HEK293 (cell line): ENCODE results near the gene RAD51AP1.
A peak's percentile ranks its signal among the peaks of the same experiment; 100 is the strongest.

Experiments
- CTCF ChIA-PET: fragments of 350-600 bp; formaldehyde crosslinking; extraction: SDS; loops from one replicate; lab custom pipeline; 2021; ENCODE audit warnings: antibody characterized with exemption; lab: Yijun Ruan, JAX
- POLR2A ChIA-PET: fragments of 300-600 bp; formaldehyde crosslinking; extraction: SDS; loops from one replicate; lab custom pipeline; 2020; ENCODE audit warnings: antibody characterized with exemption, inconsistent platforms; lab: Yijun Ruan, JAX
- H3K27ac ChIP-seq: fragments of 200-500 bp; sonication (Bioruptor generic); 2 replicates; pipeline ENCODE4 v1.5.1; 2014; ENCODE audit warnings: low read depth, low read length, control low read depth, inconsistent platforms; ENCODE audit errors: extremely low read depth
- H3K36me3 ChIP-seq, 2 experiments: fragments of 200-500 bp in 1 of 2; sonication (Bioruptor generic) in 1 of 2; 1 replicate in 1 of 2; 2 replicates in 1 of 2; pipeline ENCODE4 v1.5.1; 2014 to 2017; ENCODE audit warnings: inconsistent platforms in 2 of 2, low read length in 2 of 2; ENCODE audit not compliant: control insufficient read depth in 2 of 2, insufficient read depth in 1 of 2
- H3K4me1 ChIP-seq: fragments of 200-500 bp; sonication (Bioruptor generic); 2 replicates; pipeline ENCODE4 v1.5.1; 2014; ENCODE audit warnings: mild to moderate bottlenecking, low read length, inconsistent platforms; ENCODE audit not compliant: control insufficient read depth, insufficient read depth
- H3K4me3 ChIP-seq: 2 replicates; pipeline ENCODE4 v1.5.1; 2011; ENCODE audit warnings: low read depth, mild to moderate bottlenecking, control low read depth, low read length, moderate library complexity
- H3K9me3 ChIP-seq: fragments of 200-500 bp; sonication (Bioruptor generic); 2 replicates; pipeline ENCODE4 v1.5.1; 2014; ENCODE audit warnings: low read depth, low read length, inconsistent platforms; ENCODE audit not compliant: control insufficient read depth, insufficient read depth
- KLF7 ChIP-seq: fragments of 450-650 bp; formaldehyde crosslinking; IDR thresholded peaks from 2 replicates; pipeline ENCODE4 v1.5.1; 2016; ENCODE audit warnings: missing biosample characterization, missing genetic modification characterization, borderline replicate concordance
- SALL2 ChIP-seq: fragments of 450-650 bp; formaldehyde crosslinking; IDR thresholded peaks from 2 replicates; pipeline ENCODE4 v1.5.0; 2017; ENCODE audit warnings: missing biosample characterization, mild to moderate bottlenecking, missing genetic modification characterization, borderline replicate concordance
- ZFP3 ChIP-seq: fragments of 450-650 bp; formaldehyde crosslinking; IDR thresholded peaks from 2 replicates; pipeline ENCODE4 v1.5.1; 2016; ENCODE audit warnings: low read depth, missing biosample characterization, missing genetic modification characterization
- ZFP69B ChIP-seq: fragments of 450-650 bp; formaldehyde crosslinking; IDR thresholded peaks from 2 replicates; pipeline ENCODE4 v1.5.1; 2016; ENCODE audit warnings: missing biosample characterization, missing genetic modification characterization
- ZNF114 ChIP-seq: fragments of 450-650 bp; formaldehyde crosslinking; IDR thresholded peaks from 2 replicates; pipeline ENCODE4 v1.5.0; 2017; ENCODE audit warnings: missing biosample characterization, missing genetic modification characterization
- ZNF138 ChIP-seq: fragments of 450-650 bp; formaldehyde crosslinking; IDR thresholded peaks from 2 replicates; pipeline ENCODE4 v1.5.1; 2016; ENCODE audit warnings: missing biosample characterization, missing genetic modification characterization, borderline replicate concordance
- ZNF2 ChIP-seq: fragments of 450-650 bp; formaldehyde crosslinking; IDR thresholded peaks from 2 replicates; pipeline ENCODE4 v1.5.1; 2016; ENCODE audit warnings: missing biosample characterization, missing genetic modification characterization
- ZNF239 ChIP-seq: fragments of 450-650 bp; formaldehyde crosslinking; IDR thresholded peaks from 2 replicates; pipeline ENCODE4 v1.5.1; 2016; ENCODE audit warnings: missing biosample characterization, missing genetic modification characterization
- ZNF354C ChIP-seq: fragments of 450-650 bp; formaldehyde crosslinking; IDR thresholded peaks from 2 replicates; pipeline ENCODE4 v1.5.1; 2016; ENCODE audit warnings: missing biosample characterization, missing genetic modification characterization, low read depth, borderline replicate concordance
- ZNF394 ChIP-seq: fragments of 450-650 bp; formaldehyde crosslinking; IDR thresholded peaks from 2 replicates; pipeline ENCODE4 v1.5.1; 2016; ENCODE audit warnings: missing biosample characterization, missing genetic modification characterization, mild to moderate bottlenecking, moderate library complexity, borderline replicate concordance
- ZNF416 ChIP-seq: fragments of 450-650 bp; formaldehyde crosslinking; IDR thresholded peaks from 2 replicates; pipeline ENCODE4 v1.5.1; 2016; ENCODE audit warnings: missing biosample characterization, missing genetic modification characterization
- ZNF423 ChIP-seq: fragments of 450-650 bp; formaldehyde crosslinking; IDR thresholded peaks from 2 replicates; pipeline ENCODE4 v1.5.1; 2016; ENCODE audit warnings: missing biosample characterization, missing genetic modification characterization
- ZNF768 ChIP-seq: fragments of 450-650 bp; formaldehyde crosslinking; IDR thresholded peaks from 2 replicates; pipeline ENCODE4 v1.5.1; 2018; ENCODE audit warnings: missing biosample characterization, mild to moderate bottlenecking, missing genetic modification characterization
- ZSCAN23 ChIP-seq: fragments of 450-650 bp; formaldehyde crosslinking; IDR thresholded peaks from 2 replicates; pipeline ENCODE4 v1.5.1; 2016; ENCODE audit warnings: missing biosample characterization, missing genetic modification characterization
- TF ChIP-seq, protein P1 (sequence below): fragments of 450-650 bp; formaldehyde crosslinking; conservative IDR thresholded peaks from 2 replicates; pipeline ENCODE4 v1.5.1; 2016; ENCODE audit warnings: low read depth, missing biosample characterization, missing genetic modification characterization
- TF ChIP-seq, protein P2 (sequence below): fragments of 450-650 bp; formaldehyde crosslinking; IDR thresholded peaks from 2 replicates; pipeline ENCODE4 v1.5.1; 2017; ENCODE audit warnings: missing biosample characterization, missing genetic modification characterization
- TF ChIP-seq, protein P3 (sequence below): fragments of 450-650 bp; formaldehyde crosslinking; IDR thresholded peaks from 2 replicates; pipeline ENCODE4 v1.5.1; 2016; ENCODE audit warnings: missing biosample characterization, missing genetic modification characterization
- TF ChIP-seq, protein P4 (sequence below): fragments of 450-650 bp; formaldehyde crosslinking; IDR thresholded peaks from 2 replicates; pipeline ENCODE4 v1.5.1; 2016; ENCODE audit warnings: missing biosample characterization, missing genetic modification characterization, borderline replicate concordance

RAD51AP1 gene

DNA sequence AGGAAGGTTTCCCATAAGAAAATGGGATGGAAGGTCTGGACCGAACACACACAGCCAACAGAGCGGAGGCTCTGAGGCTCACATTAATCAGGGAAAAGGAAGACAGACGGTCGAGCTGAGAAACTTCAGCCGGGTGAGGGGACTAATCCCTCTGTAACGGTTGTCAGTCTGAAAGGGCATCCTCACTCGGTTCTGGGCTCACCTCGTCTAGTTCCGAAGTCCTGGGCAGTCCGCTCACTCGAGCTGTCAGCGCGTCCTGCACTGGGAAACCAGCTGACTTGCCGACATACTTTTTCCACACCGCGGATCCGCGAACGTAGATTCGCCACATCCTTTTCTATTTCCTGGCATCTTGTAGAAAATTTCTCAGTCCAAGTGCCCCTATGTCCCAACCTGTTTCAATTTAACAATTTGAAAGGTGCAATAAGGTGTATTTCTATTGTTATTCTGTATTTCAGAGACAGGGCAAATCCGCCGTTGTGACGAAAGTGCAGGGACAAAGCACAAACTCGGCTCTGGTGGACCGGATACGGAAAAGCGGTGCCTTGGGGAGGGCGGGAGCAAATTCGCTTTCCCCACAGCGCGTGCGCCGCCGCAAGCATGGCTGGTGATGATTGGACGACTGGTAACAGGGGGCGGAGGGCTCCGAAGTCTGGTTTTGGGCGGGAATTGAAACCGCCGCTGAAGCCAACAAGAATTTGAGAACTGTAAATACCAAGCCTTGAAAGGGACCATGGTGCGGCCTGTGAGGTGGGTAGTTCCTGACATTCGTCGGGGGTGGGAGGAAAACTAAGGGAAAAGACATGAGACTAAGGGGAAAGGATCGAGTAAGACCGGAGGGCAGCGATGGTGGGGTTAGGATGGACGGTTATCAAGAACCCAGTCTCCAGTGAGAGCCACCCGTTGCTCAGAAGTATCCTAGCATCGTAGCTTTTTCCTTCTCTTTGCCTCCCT, at the start of gene RAD51AP1 (continued):
- TF ChIP-seq, protein P1, sequence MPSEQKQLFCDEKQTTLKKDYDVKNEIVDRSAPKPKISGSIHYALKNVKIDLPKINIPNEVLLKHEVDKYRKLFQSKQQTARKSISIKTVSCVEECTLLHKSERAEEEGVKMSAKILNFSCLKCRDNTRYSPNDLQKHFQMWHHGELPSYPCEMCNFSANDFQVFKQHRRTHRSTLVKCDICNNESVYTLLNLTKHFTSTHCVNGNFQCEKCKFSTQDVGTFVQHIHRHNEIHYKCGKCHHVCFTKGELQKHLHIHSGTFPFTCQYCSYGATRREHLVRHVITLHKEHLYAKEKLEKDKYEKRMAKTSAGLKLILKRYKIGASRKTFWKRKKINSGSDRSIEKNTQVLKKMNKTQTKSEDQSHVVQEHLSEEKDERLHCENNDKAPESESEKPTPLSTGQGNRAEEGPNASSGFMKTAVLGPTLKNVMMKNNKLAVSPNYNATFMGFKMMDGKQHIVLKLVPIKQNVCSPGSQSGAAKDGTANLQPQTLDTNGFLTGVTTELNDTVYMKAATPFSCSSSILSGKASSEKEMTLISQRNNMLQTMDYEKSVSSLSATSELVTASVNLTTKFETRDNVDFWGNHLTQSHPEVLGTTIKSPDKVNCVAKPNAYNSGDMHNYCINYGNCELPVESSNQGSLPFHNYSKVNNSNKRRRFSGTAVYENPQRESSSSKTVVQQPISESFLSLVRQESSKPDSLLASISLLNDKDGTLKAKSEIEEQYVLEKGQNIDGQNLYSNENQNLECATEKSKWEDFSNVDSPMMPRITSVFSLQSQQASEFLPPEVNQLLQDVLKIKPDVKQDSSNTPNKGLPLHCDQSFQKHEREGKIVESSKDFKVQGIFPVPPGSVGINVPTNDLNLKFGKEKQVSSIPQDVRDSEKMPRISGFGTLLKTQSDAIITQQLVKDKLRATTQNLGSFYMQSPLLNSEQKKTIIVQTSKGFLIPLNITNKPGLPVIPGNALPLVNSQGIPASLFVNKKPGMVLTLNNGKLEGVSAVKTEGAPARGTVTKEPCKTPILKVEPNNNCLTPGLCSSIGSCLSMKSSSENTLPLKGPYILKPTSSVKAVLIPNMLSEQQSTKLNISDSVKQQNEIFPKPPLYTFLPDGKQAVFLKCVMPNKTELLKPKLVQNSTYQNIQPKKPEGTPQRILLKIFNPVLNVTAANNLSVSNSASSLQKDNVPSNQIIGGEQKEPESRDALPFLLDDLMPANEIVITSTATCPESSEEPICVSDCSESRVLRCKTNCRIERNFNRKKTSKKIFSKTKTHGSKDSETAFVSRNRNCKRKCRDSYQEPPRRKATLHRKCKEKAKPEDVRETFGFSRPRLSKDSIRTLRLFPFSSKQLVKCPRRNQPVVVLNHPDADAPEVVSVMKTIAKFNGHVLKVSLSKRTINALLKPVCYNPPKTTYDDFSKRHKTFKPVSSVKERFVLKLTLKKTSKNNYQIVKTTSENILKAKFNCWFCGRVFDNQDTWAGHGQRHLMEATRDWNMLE (tag by site-specific recombination): peak; percentile 95
- TF ChIP-seq ZNF239 (tag by site-specific recombination) (no peak), ZNF423 (tag by site-specific recombination) (no peak), ZNF394 (peak; percentile 71), ZNF138 (no peak), ZNF354C (tag by site-specific recombination) (no peak), ZFP69B (peak; percentile 62; the same call in 1 of the 2 replicates)
- TF ChIP-seq, protein P2, sequence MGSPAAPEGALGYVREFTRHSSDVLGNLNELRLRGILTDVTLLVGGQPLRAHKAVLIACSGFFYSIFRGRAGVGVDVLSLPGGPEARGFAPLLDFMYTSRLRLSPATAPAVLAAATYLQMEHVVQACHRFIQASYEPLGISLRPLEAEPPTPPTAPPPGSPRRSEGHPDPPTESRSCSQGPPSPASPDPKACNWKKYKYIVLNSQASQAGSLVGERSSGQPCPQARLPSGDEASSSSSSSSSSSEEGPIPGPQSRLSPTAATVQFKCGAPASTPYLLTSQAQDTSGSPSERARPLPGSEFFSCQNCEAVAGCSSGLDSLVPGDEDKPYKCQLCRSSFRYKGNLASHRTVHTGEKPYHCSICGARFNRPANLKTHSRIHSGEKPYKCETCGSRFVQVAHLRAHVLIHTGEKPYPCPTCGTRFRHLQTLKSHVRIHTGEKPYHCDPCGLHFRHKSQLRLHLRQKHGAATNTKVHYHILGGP (tag by site-specific recombination): no peak

DNA sequence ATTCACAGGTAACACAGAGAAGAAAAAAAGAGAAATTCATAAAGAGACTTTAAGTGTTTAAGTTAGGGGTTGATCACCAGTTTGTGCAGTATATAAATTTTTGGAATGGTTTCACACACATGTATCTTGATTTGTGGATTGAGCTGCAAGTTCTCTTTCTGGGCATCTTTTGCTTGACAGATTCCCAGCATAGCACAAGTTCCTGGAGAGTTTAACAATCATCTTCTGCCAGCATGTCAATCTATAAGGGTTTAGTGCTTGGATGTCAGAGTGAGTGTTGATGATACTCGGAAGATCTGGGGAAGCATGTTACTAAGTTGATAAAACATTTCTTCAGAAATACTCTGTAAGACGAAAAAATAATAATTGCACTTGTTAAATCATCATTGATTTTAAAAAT, 49.1 kb upstream of the RAD51AP1 start:
- POLR2A ChIA-PET: no interaction called here
- CTCF ChIA-PET: no interaction called here
- Histone ChIP-seq H3K4me1 (no peaks in the 10 kb centered on the region), H3K9me3 (no peaks in the 10 kb centered on the region), H3K27ac (no peak overlapping the region), H3K36me3 (peaks cover 7 to 37% of the 10 kb centered on the region in 2 experiments; a peak in 2 of 3 replicates), H3K4me3 (no peak overlapping the region)
- no peak for TF ChIP-seq ZNF2
- TF ChIP-seq, protein P3, sequence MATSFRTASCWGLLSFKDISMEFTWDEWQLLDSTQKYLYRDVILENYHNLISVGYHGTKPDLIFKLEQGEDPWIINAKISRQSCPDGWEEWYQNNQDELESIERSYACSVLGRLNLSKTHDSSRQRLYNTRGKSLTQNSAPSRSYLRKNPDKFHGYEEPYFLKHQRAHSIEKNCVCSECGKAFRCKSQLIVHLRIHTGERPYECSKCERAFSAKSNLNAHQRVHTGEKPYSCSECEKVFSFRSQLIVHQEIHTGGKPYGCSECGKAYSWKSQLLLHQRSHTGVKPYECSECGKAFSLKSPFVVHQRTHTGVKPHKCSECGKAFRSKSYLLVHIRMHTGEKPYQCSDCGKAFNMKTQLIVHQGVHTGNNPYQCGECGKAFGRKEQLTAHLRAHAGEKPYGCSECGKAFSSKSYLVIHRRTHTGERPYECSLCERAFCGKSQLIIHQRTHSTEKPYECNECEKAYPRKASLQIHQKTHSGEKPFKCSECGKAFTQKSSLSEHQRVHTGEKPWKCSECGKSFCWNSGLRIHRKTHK (tag by site-specific recombination): no peak
- no peak for TF ChIP-seq KLF7 (tag by site-specific recombination)
- TF ChIP-seq ZNF416 (tag by site-specific recombination): no peak

DNA sequence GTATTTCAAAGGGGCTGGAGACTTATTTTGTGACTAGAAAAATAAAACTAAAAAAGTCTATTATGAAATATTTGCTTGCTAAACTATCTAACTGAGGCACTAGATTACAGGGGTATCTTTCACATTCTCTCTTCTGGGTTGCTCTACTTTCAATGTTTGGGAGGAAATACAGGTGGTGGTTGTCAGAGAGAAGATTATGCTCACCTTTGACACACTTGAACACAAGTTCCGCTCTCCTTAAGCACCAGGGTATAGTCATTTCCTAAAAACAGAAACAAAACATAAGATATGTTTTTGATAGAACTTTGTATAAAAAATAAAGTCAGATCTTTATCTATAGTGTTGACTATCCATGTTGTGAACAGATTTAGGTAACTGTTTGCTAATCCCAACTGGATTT, 47.7 kb upstream of the RAD51AP1 start:
- ChIA-PET CTCF (no interaction called here), POLR2A (no interaction called here)
- no peak overlapping the region for H3K27ac ChIP-seq
- H3K4me1 ChIP-seq: no peaks in the 10 kb centered on the region
- no peaks in the 10 kb centered on the region for H3K9me3 ChIP-seq
- H3K4me3 ChIP-seq: no peak overlapping the region
- peaks cover 13 to 48% of the 10 kb centered on the region in 2 experiments; a peak in 2 of 3 replicates for H3K36me3 ChIP-seq
- TF ChIP-seq ZNF768 (tag by site-specific recombination) (no peak), ZFP3 (no peak), ZNF416 (tag by site-specific recombination) (no peak), ZNF394 (no peak), ZNF114 (no peak), SALL2 (tag by site-specific recombination) (no peak), ZSCAN23 (no peak)
- TF ChIP-seq, protein P4, sequence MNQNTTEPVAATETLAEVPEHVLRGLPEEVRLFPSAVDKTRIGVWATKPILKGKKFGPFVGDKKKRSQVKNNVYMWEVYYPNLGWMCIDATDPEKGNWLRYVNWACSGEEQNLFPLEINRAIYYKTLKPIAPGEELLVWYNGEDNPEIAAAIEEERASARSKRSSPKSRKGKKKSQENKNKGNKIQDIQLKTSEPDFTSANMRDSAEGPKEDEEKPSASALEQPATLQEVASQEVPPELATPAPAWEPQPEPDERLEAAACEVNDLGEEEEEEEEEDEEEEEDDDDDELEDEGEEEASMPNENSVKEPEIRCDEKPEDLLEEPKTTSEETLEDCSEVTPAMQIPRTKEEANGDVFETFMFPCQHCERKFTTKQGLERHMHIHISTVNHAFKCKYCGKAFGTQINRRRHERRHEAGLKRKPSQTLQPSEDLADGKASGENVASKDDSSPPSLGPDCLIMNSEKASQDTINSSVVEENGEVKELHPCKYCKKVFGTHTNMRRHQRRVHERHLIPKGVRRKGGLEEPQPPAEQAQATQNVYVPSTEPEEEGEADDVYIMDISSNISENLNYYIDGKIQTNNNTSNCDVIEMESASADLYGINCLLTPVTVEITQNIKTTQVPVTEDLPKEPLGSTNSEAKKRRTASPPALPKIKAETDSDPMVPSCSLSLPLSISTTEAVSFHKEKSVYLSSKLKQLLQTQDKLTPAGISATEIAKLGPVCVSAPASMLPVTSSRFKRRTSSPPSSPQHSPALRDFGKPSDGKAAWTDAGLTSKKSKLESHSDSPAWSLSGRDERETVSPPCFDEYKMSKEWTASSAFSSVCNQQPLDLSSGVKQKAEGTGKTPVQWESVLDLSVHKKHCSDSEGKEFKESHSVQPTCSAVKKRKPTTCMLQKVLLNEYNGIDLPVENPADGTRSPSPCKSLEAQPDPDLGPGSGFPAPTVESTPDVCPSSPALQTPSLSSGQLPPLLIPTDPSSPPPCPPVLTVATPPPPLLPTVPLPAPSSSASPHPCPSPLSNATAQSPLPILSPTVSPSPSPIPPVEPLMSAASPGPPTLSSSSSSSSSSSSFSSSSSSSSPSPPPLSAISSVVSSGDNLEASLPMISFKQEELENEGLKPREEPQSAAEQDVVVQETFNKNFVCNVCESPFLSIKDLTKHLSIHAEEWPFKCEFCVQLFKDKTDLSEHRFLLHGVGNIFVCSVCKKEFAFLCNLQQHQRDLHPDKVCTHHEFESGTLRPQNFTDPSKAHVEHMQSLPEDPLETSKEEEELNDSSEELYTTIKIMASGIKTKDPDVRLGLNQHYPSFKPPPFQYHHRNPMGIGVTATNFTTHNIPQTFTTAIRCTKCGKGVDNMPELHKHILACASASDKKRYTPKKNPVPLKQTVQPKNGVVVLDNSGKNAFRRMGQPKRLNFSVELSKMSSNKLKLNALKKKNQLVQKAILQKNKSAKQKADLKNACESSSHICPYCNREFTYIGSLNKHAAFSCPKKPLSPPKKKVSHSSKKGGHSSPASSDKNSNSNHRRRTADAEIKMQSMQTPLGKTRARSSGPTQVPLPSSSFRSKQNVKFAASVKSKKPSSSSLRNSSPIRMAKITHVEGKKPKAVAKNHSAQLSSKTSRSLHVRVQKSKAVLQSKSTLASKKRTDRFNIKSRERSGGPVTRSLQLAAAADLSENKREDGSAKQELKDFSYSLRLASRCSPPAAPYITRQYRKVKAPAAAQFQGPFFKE (tag by site-specific recombination): no peak
